ENCODE results near the gene CCDC154.
"Not testable (repeated sequence)": the region's sequence is repeated elsewhere in the genome, so short reads cannot be mapped to it uniquely, and the experiment has no call there.

The CCDC154 gene, protein sequence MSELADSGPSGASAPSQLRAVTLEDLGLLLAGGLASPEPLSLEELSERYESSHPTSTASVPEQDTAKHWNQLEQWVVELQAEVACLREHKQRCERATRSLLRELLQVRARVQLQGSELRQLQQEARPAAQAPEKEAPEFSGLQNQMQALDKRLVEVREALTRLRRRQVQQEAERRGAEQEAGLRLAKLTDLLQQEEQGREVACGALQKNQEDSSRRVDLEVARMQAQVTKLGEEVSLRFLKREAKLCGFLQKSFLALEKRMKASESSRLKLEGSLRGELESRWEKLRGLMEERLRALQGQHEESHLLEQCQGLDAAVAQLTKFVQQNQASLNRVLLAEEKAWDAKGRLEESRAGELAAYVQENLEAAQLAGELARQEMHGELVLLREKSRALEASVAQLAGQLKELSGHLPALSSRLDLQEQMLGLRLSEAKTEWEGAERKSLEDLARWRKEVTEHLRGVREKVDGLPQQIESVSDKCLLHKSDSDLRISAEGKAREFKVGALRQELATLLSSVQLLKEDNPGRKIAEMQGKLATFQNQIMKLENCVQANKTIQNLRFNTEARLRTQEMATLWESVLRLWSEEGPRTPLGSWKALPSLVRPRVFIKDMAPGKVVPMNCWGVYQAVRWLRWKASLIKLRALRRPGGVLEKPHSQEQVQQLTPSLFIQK

DNA sequence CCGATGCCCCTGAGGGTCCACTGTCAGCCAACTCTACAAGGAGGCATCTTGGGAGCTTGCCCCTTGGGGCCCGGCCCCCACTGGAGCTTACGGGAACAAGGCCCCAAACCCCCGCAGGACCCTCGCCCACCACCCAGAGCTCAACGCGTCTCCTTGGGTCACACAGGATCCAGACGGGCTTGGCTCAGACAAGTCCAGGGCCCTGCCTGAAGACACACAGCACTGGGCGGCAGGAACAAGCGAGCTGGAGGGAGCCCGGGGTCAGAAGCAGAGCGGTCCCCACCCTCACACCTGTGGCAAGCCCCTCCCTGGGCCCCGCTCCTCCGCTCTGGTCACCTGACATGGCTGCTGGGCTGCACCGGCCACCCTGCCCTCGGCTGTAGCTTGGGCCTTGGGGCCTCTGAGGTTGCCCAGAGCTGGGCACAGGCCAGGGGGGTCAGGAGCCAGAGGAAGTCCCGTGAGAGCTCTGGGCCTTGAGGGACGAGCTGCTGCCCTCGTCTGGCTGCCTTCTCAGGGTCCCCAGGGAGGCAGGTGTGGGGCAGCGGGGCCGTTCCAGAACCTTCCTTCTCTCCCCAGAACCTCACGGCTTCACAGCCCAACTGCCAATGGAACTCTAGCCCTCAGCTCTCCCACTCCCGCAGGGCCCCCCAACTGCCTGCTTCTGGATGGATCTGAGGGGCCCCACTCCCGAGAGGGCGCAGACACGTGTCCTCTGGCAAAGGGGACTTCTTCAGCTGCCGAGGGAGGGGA, at the start of gene CCDC154:
Gene CCDC154, minus strand, starts transcription at position 577 of the 750 bp plus-strand sequence. Its CDS starts 234 bp downstream, at position 343.
- in situ Hi-C loops (cut with HindIII; ENCODE audit: low sequenced_read_pairs): no loop called here

DNA sequence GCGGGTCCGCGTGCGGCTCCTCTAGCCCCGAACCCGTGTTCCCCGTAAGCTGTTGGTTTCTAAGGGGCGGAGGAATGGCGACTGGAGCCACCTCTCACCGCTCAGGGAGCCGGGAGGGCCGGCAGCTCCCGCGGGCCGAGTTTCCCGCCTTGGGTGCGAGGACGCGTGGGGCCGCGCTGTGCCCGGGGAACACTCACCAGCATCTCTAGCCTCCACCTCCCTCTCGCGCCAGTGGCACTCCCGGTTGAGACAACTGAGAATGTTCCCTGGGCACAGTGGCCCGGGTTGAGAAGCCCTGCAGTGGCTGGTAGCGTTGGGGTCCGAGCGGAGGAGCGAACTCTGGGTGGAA, 49.4 kb upstream of the CCDC154 start:
- in situ Hi-C loops (cut with HindIII; ENCODE audit: low sequenced_read_pairs): no loop called here

DNA sequence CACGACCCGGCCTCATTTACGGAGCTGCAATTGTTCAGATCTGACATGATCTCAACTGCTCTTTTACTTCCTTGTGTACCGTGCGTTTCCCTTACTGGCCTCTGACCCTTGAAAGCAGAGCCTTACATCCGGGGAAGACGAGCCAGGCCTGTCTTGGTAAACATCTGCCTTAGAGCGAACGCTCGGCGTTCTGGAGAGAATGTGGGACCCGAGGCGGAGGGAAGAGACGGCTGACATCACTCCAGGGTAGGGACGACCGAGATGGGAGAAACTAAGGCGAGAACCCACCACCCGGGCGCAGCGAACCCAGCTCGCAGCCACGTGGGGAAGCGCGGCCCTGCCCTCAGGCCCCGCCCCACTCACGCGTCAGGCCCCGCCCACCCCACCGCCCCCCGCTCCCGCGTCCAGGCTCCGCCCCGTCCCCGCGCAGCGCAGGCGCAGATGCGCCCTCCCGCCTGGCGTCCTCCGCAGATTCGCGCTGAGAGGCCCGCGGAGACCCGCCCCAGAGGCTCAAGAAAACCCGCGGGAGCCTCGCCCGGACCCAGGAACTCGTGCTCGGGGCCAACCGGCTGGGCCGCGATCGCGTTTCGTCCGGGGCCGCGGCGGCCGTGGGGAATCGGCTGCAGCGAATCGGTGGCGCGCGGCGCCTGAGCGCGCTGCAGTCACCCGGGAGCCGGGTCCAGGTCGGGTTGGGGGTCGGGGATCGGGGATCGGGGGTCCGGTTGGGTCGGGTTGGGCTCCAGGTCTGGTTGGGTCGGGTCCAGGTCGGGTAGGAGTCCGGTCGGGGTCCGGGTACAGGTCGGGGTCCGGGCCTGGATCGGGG, 48.8 kb upstream of the CCDC154 start, which contains the start of gene TELO2:
Gene TELO2, plus strand, starts transcription at position 438 of the 823 bp plus-strand sequence. CDS start 922 bp downstream, outside the sequence.
- in situ Hi-C loops (cut with HindIII; ENCODE audit: low sequenced_read_pairs): no loop called here

DNA sequence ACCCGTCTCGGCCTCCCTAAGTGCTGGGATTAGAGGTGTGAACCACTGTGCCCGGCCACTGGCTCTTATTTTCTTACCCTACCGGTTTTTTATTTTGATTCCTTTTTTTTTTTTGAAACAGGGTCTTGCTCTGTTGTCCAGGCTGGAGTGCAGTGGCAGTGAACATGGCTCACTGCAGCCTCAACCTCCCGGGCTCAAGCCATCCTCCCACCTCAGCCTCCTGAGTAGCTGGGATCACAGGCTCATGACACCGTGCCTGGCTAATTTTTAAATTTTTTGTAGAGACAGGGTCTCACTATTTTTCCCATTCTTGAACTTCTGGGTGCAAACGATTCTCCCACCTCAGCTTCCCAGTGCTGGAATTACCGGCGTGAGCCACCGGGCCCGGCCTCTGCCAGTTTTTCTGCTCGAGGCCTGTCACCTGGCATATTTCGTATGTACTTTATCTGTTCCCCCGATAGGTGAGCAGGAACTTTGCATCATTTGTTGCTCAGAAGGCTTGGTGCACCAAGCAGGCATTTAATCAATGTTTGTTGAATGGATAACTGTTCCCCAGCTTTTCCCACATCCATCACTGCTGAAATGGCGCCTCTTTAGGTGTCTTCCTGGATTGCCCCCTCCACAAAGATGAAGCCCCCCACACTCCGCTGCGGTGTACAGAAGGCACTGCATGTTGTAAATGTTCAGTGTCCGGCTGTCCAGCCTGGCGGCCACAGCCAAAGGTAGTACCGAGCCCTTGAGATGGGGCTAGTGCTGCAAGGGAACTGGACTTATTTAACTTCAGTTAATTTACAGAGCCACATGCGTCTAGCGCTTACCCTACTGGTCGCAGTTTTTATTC, 47.9 kb upstream of the CCDC154 start:
- in situ Hi-C loops (cut with HindIII; ENCODE audit: low sequenced_read_pairs): no loop called here

DNA sequence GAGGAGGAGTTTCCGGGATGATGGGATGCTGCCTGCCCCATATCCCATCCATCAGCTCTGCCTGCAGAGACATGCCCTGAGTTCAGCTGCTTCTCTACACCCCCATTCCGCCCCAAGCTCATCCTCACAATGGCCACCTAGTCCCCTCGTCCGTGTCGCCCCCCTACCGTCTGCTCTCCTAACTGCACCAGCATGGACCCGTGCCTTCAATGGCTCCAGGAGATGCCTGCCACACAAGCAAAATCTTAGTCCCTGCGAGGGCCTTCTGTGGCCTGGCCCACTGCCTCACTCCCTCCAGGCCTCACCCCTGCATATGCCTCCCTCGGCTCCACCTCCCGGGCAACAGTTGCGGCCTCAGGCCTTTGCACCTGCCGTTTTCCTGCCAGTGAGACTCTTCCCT, 47.0 kb upstream of the CCDC154 start:
- in situ Hi-C loops (cut with HindIII; ENCODE audit: low sequenced_read_pairs): no loop called here

DNA sequence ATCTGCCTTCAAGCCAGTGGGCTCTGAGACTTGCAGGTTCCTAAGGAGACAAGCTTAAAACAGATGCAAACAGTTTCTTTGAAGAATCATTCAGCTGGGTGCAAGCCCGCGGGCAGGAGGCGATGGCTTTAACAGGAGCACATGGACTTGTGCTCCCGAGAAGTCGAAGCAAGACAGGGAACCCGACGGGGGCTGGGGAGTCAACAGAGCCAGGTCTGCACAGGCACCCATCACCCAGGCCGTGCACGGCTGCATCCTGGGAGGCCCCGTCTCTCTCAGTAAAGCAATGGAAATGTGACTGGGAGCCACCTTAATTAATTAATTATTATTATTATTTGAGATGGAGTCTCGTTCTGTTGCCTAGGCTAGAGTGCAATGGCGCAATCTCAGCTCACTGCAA, 44.7 kb upstream of the CCDC154 start:
- in situ Hi-C loops (cut with HindIII; ENCODE audit: low sequenced_read_pairs): loop anchor here (10.0 kb wide), 1 partner anchor 54 kb away; the partner anchor contains the start of gene PERCC1

DNA sequence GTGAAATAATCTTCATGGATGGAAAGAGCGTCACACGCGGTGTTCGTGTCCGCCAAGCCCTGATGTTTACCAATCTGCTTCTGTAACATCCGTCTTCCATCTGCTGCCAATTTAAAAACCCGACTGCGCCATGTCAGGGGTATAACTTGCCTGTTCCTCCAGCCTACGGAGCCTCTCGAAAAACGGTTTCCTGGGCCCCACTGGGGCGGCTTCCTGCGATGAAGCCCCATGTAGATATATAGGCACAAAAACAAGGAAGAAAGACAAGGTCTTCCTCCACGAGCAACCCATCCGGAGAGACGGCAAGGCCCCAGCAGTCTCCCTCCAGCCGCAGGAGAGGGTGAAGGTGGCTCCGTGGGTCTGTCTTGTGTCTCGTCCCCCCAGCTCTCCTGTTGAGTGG, 44.3 kb upstream of the CCDC154 start, which contains the start of gene PTX4:
Gene PTX4, minus strand, starts transcription at position 326 of the 400 bp plus-strand sequence. Its CDS starts 35 bp downstream, at position 291.
- in situ Hi-C loops (cut with HindIII; ENCODE audit: low sequenced_read_pairs): loop anchor here (10.0 kb wide), 1 partner anchor 54 kb away; the partner anchor contains the start of gene PERCC1

DNA sequence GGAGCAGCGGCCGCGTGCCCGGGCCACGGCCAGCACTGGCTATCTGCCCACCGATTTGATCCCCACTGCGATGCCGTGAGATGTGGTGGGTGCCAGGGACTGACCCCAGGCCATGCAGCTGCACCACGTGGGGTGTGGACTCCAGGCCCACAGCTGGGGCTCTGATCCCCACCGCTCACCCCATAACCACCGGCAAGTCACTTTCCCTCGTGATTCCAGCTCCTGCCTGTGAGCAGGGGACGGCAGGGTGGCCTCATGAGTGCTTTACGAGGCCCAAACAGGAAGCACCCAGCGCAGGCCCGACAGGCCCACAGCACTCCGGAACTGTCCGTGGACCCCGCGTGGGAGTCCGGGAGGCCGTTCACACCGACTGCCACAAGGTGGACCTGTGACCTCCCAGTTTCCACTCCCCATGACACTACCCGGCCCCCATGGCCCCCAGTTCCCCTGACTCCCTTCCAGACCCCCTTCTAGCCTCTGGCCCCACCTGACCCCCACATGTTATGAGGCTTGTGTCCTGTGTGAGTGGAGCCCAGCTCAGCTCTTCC, 43.8 kb upstream of the CCDC154 start:
- in situ Hi-C loops (cut with HindIII; ENCODE audit: low sequenced_read_pairs): loop anchor here (10.0 kb wide), 1 partner anchor 53 kb away; the partner anchor contains the start of gene PERCC1

DNA sequence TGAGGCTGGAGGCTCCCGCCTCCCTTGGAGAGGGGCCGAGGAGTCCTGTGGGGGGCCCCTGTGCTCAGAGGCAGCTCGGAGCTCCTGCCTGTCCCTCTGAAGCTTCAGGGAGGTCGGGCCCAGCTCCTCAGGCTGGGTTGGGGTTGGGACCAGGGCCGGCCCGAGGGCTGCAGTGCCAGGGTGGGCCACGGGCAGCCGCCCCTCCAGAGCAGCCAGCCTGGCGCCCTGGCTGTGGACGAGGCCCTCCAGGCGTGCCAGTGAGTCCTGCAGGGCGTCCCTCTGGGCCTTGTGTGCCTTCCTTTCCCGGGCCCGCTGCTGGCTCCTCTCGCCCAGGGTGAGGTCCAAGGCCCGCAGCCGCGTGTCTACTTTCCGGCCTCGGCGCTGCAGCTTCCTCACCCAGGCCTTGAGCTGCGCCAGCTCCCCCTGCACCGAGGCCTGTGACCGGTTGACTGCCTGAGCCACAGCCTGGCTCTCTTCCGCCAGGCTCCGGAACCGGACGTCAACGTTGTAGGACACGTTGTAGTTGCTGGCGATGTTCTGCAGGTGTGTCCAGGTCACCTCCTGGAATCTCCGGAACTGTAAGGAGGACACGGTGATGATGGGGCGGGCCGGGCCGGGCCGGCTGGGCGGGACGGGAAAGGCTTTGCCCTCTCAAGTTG, 43.2 kb upstream of the CCDC154 start:
- in situ Hi-C loops (cut with HindIII; ENCODE audit: low sequenced_read_pairs): loop anchor here (10.0 kb wide), 1 partner anchor 53 kb away; the partner anchor contains the start of gene PERCC1

DNA sequence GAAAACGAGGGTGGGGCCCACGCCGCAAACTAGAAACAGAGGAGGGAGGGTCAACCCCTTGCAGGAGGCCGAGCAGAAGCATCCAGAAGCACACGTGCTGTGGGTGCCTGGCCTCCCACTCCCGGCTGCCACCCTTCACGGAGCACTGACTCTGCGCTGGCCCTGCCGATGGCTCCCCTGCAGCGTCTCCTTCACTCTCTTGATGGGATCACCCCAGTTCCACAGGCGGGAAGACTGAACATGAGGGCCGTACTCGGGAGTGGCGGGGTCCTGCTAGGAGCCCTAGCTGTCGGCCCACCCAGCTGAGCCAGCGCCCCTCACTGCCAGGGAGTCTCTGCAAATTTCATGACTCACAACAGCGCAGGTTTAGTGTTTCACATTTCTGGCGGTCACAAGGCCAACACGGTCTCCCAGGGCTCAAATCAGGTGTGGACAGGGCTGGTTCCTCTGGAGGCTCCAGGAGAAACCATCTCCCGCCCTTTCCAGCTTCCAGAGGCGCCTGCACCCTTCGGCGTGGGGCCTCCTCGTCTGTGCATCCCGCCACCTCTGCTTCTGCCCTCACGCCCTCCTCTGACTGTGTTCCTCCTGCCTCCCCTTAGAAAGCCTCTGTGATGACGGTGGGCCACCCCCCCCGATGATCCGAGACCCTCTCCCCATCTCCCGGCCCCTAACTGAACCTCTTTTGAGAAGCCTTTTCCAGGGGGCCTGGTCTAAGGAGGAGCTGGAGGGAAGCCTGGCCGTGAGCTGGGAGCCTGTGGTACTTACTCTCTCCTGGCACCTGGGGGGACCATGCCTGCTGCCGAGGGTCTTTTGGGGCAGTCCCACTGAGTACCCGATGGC, 42.4 kb upstream of the CCDC154 start:
- in situ Hi-C loops (cut with HindIII; ENCODE audit: low sequenced_read_pairs): loop anchor here (10.0 kb wide), 1 partner anchor 52 kb away; the partner anchor contains the start of gene PERCC1

DNA sequence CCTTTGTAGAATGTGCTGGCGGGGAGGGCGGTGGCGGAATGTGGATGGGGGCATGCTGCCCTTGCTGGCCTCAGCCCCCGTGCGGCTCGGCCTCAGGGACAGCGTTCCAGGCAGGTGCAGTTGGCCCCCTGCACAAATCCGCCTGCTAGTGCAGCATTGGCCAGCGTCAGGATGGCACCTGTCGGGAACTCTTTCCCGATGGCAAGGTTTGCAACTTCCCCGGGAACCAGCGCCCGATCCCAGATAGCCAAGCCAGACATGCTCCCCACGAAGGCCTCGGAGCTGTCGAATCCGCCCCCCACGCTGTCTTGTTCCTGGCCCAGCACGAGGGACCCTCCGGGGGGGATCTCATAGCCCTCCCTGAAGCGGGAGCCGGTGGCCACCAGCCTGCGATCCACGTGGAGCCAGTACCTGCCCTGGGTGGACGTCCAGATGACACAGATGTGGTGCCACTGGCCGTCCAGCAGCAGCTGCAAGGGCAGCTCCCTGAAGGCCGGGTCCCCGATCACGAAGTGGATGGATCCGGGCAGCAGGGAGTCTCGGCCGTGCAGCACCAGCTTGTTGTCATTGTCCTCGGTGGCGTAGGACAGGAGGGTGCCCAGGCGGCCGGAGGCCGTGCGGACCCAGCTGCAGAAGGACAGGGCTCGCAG, 41.6 kb upstream of the CCDC154 start:
- in situ Hi-C loops (cut with HindIII; ENCODE audit: low sequenced_read_pairs): loop anchor here (10.0 kb wide), 1 partner anchor 51 kb away; the partner anchor contains the start of gene PERCC1

DNA sequence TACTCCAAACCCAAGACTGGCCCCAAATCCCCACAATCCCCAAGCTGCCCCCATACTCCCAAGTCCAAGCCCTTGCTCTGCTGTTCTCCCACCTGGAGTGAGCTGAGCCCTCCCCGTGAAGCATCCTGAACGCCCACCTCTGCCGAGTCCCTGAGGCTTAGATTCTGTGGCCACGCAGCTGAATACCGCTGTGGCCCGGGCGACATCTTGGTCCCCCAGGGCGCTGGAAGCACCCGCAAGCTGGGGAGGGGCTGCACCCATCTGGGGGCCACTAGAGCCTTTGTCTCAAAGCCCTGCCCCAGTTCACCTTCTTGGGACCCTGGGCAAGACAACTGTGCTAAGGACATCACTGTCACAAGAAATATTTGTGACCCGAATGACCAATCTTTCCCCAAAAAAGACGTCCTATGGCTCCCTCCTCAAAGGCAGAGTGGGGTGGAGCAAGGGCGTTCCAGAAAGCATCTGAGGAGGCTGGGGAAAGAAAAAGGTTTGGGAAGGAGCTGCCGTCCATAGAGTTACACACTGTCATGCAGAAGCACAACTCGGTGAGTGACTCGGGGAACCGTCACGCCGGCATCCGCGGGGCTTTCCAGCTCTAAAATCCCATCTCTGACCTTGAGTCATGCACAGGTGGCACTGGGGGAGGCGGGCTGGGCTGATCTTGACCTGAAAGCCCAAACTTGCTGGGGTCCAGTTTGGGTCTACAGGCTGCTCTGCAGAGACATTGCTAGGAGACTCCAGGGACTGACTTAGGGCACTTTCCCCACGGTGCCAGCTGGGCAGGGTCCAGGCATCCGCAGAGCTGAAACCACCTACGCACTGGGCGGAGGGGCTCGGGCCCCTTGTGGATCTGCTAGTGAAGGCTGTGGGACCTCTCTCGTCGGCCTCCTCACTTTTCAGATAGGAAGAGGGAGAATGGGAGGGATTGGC, 37.8 kb upstream of the CCDC154 start:
- in situ Hi-C loops (cut with HindIII; ENCODE audit: low sequenced_read_pairs): loop anchor here (10.0 kb wide), 1 partner anchor 47 kb away; the partner anchor contains the start of gene PERCC1

DNA sequence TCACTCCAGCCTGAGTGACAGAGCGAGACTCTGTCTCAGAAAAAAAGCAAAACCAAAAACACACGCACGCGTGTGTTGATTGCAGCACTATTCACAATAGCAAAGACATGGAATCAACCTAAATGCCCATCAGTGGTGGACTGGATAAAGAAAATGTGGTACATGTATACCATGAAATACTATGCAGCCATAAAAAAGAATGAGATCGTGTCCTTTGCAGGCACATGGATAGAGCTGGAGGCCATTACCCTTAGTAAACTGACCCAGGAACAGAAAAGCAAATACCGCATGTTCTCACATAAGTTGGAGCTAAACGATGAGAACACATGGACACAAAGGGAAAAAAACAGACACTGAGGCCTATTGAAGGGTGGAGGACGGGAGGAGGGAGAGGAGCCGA, 34.6 kb upstream of the CCDC154 start:
- in situ Hi-C loops (cut with HindIII; ENCODE audit: low sequenced_read_pairs): not testable (repeated sequence)

DNA sequence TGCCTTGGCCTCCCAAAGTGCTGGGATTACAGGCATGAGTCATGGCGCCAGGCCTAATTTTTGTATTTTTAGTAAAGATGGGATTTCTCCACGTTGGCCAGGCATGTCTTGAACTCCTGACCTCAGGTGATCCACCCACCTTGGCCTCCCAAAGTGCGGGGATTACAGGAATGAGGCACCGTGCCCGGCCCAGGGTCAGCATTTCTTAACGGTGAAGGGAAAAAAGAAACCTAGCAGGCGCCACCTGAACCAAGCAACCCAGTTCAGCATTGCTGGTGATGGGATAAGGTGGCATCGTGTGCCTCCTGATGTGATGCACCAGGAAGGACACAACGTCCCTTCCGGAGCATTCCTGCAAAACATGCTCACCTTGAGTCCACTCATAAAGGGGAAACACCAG, 32.7 kb upstream of the CCDC154 start:
- in situ Hi-C loops (cut with HindIII; ENCODE audit: low sequenced_read_pairs): no loop called here

DNA sequence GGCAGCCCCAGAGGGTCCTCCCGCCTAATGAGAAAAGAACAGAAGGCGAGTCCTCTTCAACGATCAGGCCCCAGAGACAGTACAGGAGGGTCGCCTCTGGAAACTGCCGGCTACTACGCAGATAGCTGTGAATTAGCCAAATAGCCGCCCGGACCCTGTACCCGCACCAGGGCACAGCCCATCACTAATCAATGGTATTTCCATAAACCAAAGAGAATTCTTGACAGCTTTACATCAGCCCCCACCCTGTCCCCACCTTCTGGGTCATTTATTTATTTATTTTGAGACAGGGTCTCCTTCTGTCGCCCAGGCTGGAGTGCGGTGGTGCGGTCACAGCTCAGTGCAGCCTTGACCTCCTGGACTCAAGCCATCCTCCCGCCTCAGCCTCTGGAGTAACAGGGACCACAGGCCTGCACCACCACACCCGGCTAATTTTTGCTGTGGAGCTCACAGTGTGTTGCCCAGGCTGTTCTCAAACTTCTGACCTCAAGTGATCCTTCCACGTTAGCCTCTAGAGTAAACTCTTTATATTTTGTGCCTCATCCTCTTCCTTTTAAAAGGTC, 31.3 kb upstream of the CCDC154 start:
- in situ Hi-C loops (cut with HindIII; ENCODE audit: low sequenced_read_pairs): no loop called here

Data from endothelial cell of hepatic sinusoid (primary cell).